GM12801 (cell line): ENCODE results near the gene PRH2.

Experiments used
- CTCF ChIP-seq: IDR thresholded peaks from one replicate; pipeline ENCODE4 v1.5.1; 2011; ENCODE audit warnings: control low read depth; ENCODE audit not compliant: insufficient read length; ENCODE audit errors: extremely low read depth

Gene PRH2

GRCh38 chr12:10940389-10940788, 11.4 kb downstream of the PRH2 start:
- no peak for TF ChIP-seq CTCF

- TF ChIP-seq CTCF = no peak
These were observed 12.3 kb downstream of the PRH2 start for GRCh38 chr12:10941369-10941768.

- no peak for TF ChIP-seq CTCF
These were observed 13.0 kb downstream of the PRH2 start for GRCh38 chr12:10941916-10942607.

- TF ChIP-seq CTCF = no peak
These were observed 14.1 kb downstream of the PRH2 start for GRCh38 chr12:10943167-10943566.

- no peak for TF ChIP-seq CTCF
These were observed 23.6 kb downstream of the PRH2 start for GRCh38 chr12:10952645-10953044.

GRCh38 chr12:10956085-10956484, 27.0 kb downstream of the PRH2 start:
- TF ChIP-seq CTCF = no peak

- no peak for TF ChIP-seq CTCF
These were observed 28.7 kb downstream of the PRH2 start for GRCh38 chr12:10957741-10958140.

GRCh38 chr12:10959804-10960203, 30.8 kb downstream of the PRH2 start:
- TF ChIP-seq CTCF = no peak
